ENCODE measurements around the gene MUC2.

GRCh38 chr11:1029051-1029450 lies 45.6 kb upstream of the MUC2 start:
- no peak for TF ChIP-seq CTCF (IDR thresholded peaks at IDR 0.05; ENCODE audit: insufficient read depth, low read depth, low read length)
- TF ChIP-seq EZH2 (IDR thresholded peaks at IDR 0.05; ENCODE audit: insufficient read depth, low read length) = no peak

Data from astrocyte (in vitro differentiated cells and primary cell).